GM19240 (cell line): Measurements from ENCODE around the gene ASB13.

ENCODE experiments used
- DNase-seq: peaks from one replicate; pipeline ENCODE4 v3.0.0; 2011; ENCODE audit warnings: low spot score; ENCODE audit not compliant: insufficient read length

ASB13 gene

GRCh38 chr10:5591336-5591824, 75.0 kb downstream of the ASB13 start:
- DNase-seq, result no peak

GRCh38 chr10:5590816-5591215, 75.6 kb downstream of the ASB13 start:
- DNase-seq, result no peak

GRCh38 chr10:5589661-5590511, 76.5 kb downstream of the ASB13 start:
- no peak for DNase-seq

GRCh38 chr10:5589011-5589660, 77.3 kb downstream of the ASB13 start:
- no peak for DNase-seq
